Fibroblast of skin of left quadriceps (primary cell): Measurements from ENCODE around the gene GRIA1.

Experiments used
- DNase-seq, 2 experiments: peaks; one replicate each; pipeline ENCODE4 v3.0.0-alpha.2; 2013; ENCODE audit warnings: low read depth in 2 of 2

The GRIA1 gene

GRCh38 chr5:153490118-153491037 lies at the start of gene GRIA1:
GRIA1 (plus strand) TSS chr5:153490670.
- peak in 1 of 2 experiments; percentile 30 for DNase-seq

GRCh38 chr5:153445875-153446579 lies 44.4 kb upstream of the GRIA1 start:
- DNase-seq: peak in 1 of 2 experiments; percentile 10

GRCh38 chr5:153447534-153447933 lies 42.9 kb upstream of the GRIA1 start:
- no peak for DNase-seq

GRCh38 chr5:153456354-153456753 lies 34.1 kb upstream of the GRIA1 start:
- no peak for DNase-seq

- no peak for DNase-seq
Observed at GRCh38 chr5:153456993-153457392, 33.5 kb upstream of the GRIA1 start.

- no peak for DNase-seq
Observed at GRCh38 chr5:153458268-153458667, 32.2 kb upstream of the GRIA1 start.

- DNase-seq: no peak
Observed at GRCh38 chr5:153459051-153459743, 31.3 kb upstream of the GRIA1 start.

- DNase-seq: no peak
Observed at GRCh38 chr5:153460421-153460820, 30.0 kb upstream of the GRIA1 start.

GRCh38 chr5:153461341-153461740 lies 29.1 kb upstream of the GRIA1 start:
- no peak for DNase-seq

GRCh38 chr5:153463806-153464205 lies 26.7 kb upstream of the GRIA1 start:
- DNase-seq: peak; percentile 32 to 35

- DNase-seq: no peak
Observed at GRCh38 chr5:153467546-153467945, 22.9 kb upstream of the GRIA1 start.

- no peak for DNase-seq
Observed at GRCh38 chr5:153469423-153469822, 21.0 kb upstream of the GRIA1 start.

- no peak for DNase-seq
Observed at GRCh38 chr5:153470736-153471135, 19.7 kb upstream of the GRIA1 start.

GRCh38 chr5:153476767-153477166 lies 13.7 kb upstream of the GRIA1 start:
- peak; percentile 70 to 73 for DNase-seq

GRCh38 chr5:153480401-153480800 lies 10.1 kb upstream of the GRIA1 start:
- DNase-seq: no peak

GRCh38 chr5:153483482-153483881 lies 7.0 kb upstream of the GRIA1 start:
- DNase-seq: no peak

GRCh38 chr5:153485641-153486040 lies 4.8 kb upstream of the GRIA1 start:
- DNase-seq: no peak

- DNase-seq: no peak
Observed at GRCh38 chr5:153486771-153487170, 3.7 kb upstream of the GRIA1 start.

GRCh38 chr5:153489611-153490010 lies 859 bp upstream of the GRIA1 start:
- peak; percentile 41 to 44 for DNase-seq

- no peak for DNase-seq
Observed at GRCh38 chr5:153491038-153491744, 721 bp downstream of the GRIA1 start.

GRCh38 chr5:153491856-153492255 lies 1.4 kb downstream of the GRIA1 start:
- no peak for DNase-seq

GRCh38 chr5:153496835-153497234 lies 6.4 kb downstream of the GRIA1 start:
- DNase-seq: no peak
